GM21367 (cell line): Measurements from ENCODE around the gene EHBP1.

Source experiments
- ATAC-seq: cut with Tn5 transposase; IDR thresholded peaks from one replicate; pipeline ENCODE4 v1.9.1; 2021; ENCODE audit not compliant: unreplicated experiment

EHBP1 gene

DNA sequence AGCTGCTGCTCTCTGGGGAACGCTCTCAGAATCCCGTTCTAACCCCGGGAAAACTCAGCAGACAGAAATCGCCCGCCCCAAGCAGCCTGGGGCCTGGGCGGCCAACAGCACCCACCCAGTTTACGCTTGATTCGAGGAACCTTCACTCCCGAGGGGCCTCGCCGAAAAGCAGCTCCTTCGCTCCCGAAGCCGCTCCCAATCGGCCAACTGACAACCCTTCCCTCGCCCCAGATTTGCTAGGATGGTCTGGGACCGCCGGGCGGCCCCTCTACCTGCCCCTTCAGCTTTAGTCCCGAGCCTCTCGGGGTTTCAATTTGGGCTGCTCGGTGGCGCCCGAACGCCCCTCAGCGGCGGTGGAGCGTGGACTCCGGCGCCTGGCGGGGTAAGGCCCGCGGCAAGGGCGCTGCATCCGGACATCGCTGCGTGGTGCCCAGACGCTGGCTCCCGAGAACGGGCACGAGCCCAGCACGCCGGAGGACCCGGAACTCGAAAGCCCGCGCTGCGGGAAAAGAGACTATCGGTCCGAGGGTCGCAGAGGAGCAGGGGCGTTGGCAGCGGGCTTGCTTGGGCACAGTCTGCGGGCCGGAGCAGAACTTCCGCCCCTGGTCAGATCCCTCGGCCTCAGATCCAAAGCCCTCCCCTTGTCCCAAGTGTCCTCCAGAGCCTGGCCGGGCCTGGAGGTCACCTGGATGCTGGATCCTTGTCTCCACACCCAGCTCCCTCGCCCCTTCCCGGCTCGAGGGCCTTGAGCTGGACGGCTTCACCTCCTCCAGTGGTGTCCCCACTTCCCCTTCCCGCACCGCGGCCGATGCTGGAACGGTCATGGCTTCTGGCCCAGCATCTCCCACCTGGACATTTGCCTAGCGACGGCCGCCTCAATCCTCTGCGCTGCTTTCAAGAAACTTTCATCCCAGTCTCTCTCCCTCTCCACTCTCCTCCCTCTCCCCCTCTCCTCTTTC is 342.1 kb downstream of the EHBP1 start:
- no peak for ATAC-seq

DNA sequence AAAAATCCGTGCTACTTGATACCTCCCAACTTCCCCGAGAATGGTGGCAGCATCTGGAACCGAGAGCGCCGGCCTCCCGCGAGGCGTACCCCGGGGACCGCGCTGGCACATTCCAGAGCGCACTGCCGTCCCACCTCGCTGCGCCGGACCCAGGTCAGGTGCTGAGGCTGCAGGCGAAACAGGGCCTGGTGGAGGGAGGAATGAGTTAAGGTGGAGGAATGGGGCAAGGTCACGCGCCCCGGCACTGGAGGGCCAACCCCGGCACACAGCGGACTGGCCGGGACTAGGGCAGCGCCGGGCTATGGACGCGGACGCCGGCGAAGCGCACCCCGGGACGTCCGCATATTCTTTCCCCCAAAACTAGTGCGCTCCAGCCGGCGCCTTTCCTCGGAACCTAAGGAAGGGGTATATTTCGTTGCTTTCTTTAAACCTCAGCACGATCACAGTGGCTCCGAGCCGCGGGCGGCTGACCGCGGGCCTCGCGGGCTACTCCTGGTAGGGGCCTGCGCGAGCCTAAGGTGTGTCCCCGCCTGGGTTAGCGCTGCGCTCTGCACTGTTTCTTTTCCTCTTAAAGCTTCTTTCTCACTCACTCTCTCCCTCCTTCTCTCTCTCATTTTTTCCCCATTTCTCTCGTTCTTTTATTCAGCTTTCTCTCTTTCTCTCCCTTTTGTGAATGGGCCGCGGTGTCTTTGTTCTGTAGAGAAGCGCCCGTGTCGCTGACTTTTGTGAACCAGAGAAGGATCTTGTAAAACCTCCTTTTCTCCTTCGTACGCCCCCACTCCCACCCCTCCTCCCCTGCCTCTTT is 343.1 kb downstream of the EHBP1 start:
- ATAC-seq = no peak

DNA sequence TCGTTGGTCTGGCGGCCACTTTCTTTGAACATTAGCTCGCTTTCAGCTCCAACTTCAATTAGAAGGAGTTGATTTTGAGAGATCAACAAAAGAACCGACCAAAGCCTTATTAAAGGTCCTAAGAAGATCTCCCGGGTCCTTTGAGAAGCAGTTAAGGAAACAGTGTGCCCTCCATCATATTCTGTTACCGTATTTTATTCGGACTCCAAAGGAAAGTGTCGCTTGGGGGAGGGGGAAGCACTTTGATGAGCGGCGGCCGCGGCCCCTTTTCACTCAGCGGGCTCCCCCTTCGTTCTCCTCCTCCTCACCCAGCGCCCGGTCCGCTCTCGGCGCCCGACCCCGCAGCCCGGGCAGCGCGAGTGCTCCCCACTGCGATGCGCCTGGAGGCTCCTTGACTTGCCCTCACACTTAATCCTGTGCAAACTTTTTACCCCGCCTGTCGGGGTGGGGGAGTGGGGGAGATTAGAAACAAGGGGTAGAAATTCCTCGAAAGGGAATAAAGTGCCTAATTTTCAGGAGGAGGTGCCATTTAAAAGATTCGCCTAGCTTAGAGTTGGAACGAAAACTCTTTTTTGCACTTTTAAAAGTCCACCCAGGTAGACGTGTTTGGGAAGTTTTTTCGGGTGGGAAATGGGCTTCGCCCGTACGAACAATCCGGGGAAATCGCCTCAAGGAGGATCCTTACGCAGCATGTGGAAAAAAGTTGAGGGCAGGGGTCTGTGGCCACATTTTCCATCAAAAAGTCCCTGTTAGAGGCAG is 343.9 kb downstream of the EHBP1 start:
- no peak for ATAC-seq

DNA sequence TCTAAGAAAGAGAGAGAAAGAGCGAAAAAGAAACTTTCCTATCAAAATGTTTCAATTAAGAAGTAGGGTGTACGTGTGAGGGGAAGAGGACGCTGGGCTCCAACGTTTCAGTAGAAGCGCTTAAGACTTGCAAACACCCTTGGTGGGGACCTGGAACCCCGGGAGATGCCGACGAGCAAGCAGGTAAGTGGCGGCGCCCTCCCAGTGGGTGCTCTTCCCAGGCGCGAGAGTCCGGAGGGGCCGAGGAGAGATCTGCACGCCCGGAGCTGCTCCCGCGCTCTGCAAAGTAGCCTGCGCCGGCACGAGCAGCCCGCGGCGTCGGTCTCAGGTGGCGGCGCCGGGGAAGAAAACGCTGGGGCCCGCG is 344.4 kb downstream of the EHBP1 start:
- peak; percentile 20 for ATAC-seq

DNA sequence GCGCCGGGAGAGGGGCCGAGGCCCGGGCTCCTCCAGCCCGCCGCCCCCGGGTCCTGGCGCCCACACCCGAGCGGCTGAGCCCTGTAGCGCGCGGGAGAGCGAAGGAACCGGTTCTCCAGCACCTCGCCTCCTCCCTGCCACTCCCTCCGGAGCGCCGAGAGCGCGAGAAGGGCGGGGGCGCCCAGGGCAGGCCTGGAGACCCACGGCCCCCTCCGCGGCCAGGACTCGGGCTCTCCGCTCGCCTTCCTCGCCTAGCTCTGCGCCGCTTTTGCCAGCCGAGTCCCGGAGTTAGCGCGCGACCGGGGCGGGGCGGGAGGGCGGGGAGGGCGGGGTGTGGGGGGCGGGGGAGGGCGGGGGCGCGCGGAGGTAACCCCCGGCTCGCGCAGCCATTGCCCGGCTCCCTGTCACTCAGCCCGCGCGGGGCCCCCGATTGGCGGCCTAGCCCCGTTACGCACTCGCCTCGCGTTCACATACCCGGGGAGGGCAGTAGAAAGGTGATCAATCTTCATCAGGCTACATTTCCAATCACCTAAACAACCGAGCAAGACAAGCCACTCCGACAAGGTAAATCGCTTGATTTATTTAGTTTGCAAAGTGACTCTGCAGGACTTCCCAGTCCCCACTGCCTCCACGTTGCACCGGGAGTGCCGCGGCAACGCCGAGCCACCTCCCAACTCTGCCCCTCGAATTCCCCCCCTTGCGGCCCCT is 345.0 kb downstream of the EHBP1 start, which contains the start of gene OTX1:
TSS of gene OTX1 (plus strand) at position 497 of the 708 bp plus-strand sequence. CDS start 2,161 bp downstream, outside the sequence.
- peak; percentile 81 for ATAC-seq

DNA sequence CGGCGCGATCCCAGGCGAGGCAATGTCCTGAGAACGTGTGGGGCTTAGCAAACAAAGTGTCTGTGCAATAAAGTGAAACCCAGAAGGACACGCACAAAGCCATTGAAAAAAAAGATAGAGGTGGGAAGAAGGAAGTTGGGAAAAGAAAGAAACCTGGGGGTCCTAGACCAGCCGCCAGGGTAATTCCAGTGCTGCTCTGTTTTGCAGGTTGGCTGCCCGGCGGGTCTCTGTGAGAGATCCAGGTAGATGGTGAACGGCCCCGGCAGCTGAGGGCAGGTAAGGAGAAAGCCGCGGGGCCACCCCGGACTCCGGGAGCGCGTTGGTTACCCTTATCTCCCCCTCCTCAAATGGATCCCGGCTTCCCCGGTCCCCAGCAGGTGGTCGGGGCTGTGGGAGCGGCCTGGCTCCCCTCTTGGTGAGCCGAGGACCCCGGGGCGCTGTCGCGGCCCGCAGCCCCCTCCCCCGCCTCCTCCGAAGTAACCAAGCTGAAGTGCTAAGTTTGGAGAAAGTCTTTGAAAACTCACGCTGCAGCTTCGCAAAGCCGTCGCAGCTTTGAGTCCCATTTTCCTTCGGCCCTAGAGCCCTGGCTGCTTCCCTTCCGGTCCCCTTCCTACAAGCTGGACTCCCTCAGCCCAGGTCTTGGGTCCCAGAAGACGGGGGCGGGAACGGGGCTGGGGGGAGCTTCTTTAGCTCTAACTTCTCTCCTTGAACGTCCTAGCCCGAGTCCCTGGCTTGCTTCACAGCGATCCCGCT is 345.7 kb downstream of the EHBP1 start:
- no peak for ATAC-seq

DNA sequence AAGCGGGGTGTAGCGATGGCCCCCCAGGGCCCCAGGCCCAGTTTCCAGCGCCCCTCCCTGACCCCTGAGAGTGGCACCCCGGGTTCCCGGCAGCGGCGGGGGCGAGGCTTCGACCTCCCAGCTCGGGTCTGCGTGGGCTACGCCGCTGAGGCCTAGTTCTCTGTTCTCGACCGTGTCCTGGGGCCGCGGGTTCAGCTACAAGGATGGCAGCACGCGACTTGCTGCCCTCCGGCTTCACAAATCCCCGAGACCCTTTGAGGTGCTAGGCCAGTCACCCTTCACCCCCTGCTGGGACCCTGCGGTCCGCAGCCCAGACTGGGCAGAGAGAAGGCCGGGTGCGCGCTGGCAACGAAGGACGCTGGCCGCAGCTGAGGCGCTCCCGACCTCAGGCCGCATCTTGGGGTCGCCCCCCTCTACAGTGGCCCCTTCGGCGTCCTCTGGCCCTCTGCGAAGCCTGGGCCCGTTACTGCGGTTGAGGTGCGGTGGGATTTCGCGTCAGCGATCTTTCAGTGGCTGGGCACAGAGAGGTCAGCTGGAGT is 346.4 kb downstream of the EHBP1 start:
- no peak for ATAC-seq

DNA sequence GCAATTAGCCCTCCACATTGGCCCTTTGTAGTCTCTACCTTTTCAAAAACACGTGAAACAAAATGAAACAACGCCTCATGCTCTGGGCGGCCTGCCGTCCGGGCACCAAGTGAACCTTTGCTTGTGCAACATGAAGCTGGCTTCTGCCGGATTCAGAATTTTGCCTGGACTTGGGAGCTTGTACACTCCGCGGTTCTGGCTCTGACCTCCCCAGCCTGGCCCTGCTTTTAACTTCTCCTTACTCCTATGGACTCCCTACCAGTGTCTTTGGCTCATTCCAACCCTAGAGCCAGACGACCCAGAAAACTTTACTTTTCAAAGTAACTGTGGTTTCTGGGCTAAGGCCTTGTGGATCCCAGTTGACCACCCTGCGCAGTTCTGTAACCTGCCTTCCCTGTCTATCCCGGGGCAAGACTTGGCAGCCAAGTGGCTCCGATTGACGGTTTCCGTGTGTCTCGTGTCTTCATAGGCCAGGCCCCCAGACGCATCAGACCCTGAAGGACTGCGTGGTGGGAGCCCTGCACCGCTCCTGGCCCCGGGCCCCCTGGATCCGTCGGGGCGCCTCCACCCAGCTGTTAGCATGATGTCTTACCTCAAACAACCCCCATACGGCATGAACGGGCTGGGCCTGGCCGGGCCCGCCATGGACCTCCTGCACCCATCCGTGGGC is 347.0 kb downstream of the EHBP1 start:
- ATAC-seq = no peak

DNA sequence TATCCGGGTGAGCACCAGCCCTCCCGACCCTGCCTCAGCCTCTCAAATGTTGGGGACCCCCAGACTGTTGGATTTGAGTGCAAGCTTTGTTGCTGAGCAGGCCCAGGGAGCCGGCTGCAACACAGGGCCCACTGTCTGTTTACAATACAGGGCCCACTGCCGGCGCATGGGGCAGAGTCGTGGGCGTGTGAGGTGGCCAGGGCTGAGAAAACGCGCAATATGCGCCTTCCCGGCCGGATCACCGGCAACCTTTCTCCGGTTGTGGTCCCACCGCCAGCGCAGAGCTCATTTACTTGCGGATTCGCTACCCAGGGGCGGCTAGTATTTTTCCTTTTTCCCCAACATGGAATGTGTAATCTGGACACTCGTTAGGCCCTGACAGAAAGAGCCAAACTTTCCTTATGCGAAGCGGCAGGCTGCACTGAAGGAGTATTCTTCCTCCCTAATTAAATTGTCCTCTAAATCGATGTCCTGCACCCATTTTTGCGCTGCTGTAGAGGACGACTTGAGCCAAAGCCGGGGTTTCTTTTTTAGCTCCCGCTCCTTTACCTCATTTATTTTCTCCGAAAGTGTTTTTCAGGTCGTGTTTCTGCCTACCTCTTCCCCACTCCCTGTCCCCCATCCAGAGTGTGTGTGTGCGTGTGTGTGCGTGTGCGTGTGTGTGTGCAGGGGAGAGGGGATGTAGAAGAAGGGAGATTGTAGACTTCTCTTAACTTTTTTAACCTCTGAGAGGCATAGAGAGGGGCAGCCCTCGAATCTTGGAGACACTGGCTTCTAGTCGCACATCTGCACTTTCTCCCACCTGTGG is 347.8 kb downstream of the EHBP1 start:
- ATAC-seq = no peak

DNA sequence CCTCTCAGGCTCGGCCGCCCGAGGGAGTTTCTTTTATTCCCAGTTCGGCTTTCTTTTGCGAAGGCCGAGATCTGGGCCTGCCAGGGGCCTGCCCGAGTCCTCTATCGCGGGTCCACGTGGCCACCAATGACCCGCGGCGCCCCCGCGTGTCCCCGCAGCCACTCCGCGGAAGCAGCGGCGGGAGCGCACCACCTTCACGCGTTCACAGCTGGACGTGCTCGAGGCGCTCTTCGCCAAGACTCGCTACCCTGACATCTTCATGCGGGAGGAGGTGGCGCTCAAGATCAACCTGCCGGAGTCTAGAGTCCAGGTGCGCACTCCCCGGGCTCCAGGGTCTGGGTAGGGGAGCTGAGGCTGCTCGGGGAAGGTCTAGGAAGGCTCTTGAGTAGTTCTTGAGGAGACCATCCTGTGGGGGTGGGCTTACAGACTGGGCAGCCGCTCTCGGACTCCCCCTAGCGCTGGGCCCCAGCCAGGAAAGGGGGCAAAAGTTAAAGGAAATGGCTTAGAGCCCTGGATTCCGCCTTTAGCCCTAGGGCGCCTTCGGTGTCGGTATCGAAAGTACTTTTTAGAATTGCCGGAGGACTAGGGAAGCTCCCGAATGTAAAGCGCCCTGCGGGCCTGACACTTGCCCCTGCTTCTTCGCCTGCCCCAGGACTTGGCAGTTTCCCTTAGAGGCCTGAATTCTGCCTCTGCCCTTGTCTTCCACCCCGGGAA is 348.5 kb downstream of the EHBP1 start:
- no peak for ATAC-seq

DNA sequence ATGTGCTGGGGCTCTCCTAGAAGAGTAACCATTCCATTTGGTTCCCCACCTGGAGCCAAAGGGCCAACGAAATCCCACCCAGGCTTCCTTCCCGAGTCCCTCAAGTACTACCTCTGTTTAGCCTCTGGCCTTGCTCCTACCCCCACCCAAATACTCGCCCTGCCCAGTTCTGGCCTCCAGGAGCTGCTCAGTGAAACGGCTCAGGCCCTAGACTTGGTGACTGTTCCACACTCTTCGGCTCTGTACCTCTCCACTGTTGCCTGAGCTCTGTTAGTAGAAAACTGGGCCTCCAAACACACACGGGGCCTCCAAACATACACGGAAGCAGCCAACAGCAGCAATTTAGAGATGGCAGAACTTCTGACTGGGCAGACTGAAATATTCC is 349.3 kb downstream of the EHBP1 start:
- no peak for ATAC-seq

DNA sequence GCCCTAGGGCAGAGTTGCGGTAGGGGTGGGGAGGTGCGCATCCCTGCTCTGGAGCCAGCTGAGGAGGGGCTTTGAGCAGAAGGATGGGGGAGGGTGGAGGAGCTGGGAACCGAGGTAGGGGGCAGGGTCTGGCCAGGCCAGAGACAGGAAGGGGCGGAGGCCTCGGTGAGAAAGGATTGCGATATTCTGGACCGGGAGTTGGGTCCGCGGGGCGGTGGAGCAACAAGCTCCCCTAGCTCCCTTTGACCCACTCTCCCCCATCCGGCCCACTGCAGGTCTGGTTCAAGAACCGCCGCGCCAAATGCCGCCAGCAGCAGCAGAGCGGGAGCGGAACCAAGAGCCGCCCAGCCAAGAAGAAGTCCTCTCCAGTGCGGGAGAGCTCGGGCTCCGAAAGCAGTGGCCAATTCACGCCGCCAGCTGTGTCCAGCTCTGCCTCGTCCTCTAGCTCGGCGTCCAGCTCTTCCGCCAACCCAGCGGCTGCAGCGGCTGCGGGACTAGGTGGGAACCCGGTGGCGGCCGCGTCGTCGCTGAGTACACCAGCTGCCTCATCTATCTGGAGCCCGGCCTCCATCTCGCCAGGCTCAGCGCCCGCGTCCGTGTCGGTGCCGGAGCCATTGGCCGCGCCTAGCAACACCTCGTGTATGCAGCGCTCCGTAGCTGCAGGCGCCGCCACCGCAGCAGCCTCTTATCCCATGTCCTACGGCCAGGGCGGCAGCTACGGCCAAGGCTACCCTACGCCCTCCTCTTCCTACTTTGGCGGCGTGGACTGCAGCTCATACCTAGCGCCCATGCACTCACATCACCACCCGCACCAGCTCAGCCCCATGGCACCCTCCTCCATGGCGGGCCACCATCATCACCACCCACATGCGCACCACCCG is 350.0 kb downstream of the EHBP1 start:
- ATAC-seq = no peak

DNA sequence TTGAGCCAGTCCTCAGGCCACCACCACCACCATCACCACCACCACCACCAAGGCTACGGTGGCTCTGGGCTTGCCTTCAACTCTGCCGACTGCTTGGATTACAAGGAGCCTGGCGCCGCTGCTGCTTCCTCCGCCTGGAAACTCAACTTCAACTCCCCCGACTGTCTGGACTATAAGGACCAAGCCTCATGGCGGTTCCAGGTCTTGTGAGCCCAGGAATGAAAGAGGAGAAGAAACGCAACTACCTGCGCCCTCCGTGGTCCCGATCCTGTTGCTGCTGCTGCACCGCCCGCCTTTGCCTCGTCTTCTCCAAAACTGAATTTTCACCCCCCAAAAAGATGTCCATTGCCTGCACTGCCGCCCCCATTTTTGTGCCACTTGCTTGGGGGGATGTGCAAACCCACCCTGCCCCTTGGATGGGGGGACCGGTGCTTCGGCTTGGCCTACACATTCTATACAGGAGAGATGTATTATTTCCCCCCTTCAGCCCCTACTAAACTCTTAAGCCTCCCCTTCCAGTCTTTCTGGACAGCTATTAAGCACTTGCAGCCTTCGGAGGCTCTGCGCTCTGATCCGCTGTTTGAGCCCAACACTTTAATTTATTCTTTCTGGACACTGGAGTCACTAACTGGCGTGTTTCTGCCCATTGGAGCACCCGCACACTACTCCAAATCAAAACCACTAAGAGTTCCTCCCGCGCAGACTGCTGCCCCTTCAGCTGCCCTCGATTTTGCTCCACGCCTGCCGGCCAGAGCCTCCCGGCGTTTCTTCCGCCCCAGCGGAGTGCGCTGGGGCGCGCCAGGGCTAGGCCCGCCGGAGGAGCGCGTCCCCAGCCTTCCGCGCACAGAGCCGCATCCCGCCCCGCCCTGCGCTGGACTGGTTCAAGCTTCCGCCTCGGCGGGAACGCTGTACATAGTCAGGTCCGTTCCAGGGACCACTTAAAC is 350.9 kb downstream of the EHBP1 start:
- ATAC-seq = no peak

DNA sequence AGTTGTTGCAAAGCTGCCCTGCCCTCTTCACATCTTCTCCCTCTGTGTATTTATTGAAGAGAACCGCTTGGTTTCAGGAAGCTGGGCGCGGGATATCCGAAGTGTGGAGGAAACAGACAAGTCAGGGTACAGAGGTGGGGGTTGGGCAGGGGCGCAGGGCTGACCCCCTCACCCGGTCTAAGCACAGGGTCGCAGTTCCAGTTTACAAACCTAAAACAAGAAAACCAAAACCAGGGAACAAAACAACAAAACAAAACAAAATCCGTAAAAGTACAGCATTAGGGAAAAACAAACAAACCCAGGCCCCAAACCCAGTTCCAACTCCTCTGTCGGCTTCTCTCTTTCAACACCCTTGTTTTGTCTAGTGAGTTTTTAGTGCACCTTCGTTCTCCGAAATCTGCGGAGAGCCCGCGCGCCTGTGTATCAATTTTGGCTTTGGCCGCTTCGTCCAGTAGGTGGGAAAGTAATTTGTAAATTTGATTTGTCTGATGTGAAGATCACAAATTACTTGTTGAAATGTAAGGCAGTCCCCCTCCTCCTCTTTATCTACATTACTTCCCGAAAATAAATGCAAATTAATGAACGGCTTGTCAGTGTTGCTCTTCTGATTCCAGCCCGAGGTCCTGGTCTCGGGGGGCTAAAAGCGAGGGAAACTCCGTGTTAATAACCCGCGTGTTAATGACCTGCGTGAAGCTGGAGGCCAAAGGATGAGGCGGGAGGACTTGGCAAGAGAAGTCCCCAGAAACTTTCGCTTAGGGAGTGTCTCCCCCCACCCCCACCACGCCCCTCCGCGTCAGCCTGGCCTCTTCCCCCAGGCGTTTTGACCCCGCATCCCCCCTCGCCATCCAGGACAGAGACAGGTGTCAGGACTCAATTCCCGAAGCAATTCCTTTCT is 352.0 kb downstream of the EHBP1 start:
- no peak for ATAC-seq
